OCI-LY1 (cell line): ENCODE data around the gene AGAP3.

Source experiments
- H2AFZ ChIP-seq: fragments of 200-600 bp; sonication (generic), shearing (Covaris generic); 2 replicates; pipeline ENCODE4 v1.6.0; 2014; ENCODE audit warnings: antibody characterized with exemption, mild to moderate bottlenecking, low read length
- H3F3A ChIP-seq: fragments of 200-600 bp; sonication (generic), shearing (Covaris generic); 2 replicates; pipeline ENCODE4 v1.6.0; 2014; ENCODE audit warnings: mild to moderate bottlenecking, antibody characterized with exemption, low read length, moderate library complexity; ENCODE audit not compliant: insufficient read depth
- H3K27ac ChIP-seq: fragments of 200-600 bp; sonication (generic); 2 replicates; pipeline ENCODE4 v1.5.1; 2014; ENCODE audit warnings: low read length, mixed run types, mild to moderate bottlenecking, low read depth; ENCODE audit not compliant: poor library complexity, severe bottlenecking
- H3K27me3 ChIP-seq: fragments of 200-600 bp; sonication (generic); 2 replicates; pipeline ENCODE4 v1.6.0; 2014; ENCODE audit warnings: antibody characterized with exemption, mild to moderate bottlenecking, low read length, moderate library complexity; ENCODE audit not compliant: insufficient read depth
- H3K36me3 ChIP-seq: fragments of 200-600 bp; sonication (generic); 2 replicates; pipeline ENCODE4 v1.6.1; 2014; ENCODE audit warnings: mild to moderate bottlenecking, antibody characterized with exemption, low read length, moderate library complexity, mixed read lengths; ENCODE audit not compliant: insufficient read depth
- H3K4me1 ChIP-seq: fragments of 200-600 bp; sonication (generic); 2 replicates; pipeline ENCODE4 v1.5.1; 2014; ENCODE audit warnings: mild to moderate bottlenecking, low read length, moderate library complexity; ENCODE audit not compliant: insufficient read depth, severe bottlenecking
- H3K4me2 ChIP-seq: fragments of 200-600 bp; sonication (generic), shearing (Covaris generic); 2 replicates; pipeline ENCODE4 v1.6.1; 2014; ENCODE audit warnings: low read length
- H3K4me3 ChIP-seq: fragments of 200-600 bp; sonication (generic); 2 replicates; pipeline ENCODE4 v1.5.1; 2014; ENCODE audit warnings: low read length, low read depth, mild to moderate bottlenecking, mixed read lengths; ENCODE audit not compliant: poor library complexity, severe bottlenecking
- H3K79me2 ChIP-seq: fragments of 200-600 bp; shearing (Covaris generic); 2 replicates; pipeline ENCODE4 v1.6.1; 2016; ENCODE audit warnings: mixed run types, low read length, mixed read lengths; ENCODE audit not compliant: insufficient read depth
- H3K9ac ChIP-seq: fragments of 200-600 bp; sonication (generic), shearing (Covaris generic); 2 replicates; pipeline ENCODE4 v1.6.1; 2014; ENCODE audit warnings: mild to moderate bottlenecking, low read length, mixed read lengths
- H3K9me2 ChIP-seq: fragments of 200-600 bp; sonication (generic), shearing (Covaris generic); 2 replicates; pipeline ENCODE4 v1.6.1; 2014; ENCODE audit warnings: low read depth, mild to moderate bottlenecking, low read length, mixed read lengths
- H3K9me3 ChIP-seq: fragments of 200-600 bp; shearing (Covaris generic); 2 replicates; pipeline ENCODE4 v1.6.1; 2014; ENCODE audit warnings: low read length, mixed read lengths
- H4K20me1 ChIP-seq: fragments of 200-600 bp; sonication (generic), shearing (Covaris generic); 2 replicates; pipeline ENCODE4 v1.6.0; 2016; ENCODE audit warnings: mild to moderate bottlenecking, low read length; ENCODE audit not compliant: insufficient read depth
- CTCF ChIP-seq: fragments of 200-600 bp; sonication (generic), shearing (Covaris generic); IDR thresholded peaks from 2 replicates; pipeline ENCODE4 v1.5.1; 2017; ENCODE audit warnings: mild to moderate bottlenecking, antibody characterized with exemption, low read length, moderate library complexity, mixed read lengths
- EZH2 ChIP-seq: fragments of 200-600 bp; sonication (generic), shearing (Covaris generic); IDR thresholded peaks from 2 replicates; pipeline ENCODE4 v1.8.0; 2017; ENCODE audit warnings: borderline replicate concordance, mixed run types, mild to moderate bottlenecking, antibody characterized with exemption, low read length, moderate library complexity, mixed read lengths

The AGAP3 gene

GRCh38 chr7:151091988-151092387, 5.7 kb downstream of the AGAP3 start:
- Histone ChIP-seq H3K27me3 (peaks cover 11% of the 10 kb centered on the region), H3K27ac (no peak overlapping the region), H3K36me3 (no peaks in the 10 kb centered on the region), H3K4me2 (no peak overlapping the region), H4K20me1 (no peaks in the 10 kb centered on the region), H3K9me2 (no peaks in the 10 kb centered on the region), H2AFZ (no peak overlapping the region), H3K9me3 (no peaks in the 10 kb centered on the region), H3K79me2 (no peaks in the 10 kb centered on the region), H3K9ac (no peak overlapping the region), H3F3A (no peaks in the 10 kb centered on the region; the same call in 1 of the 2 replicates), H3K4me3 (no peak overlapping the region), H3K4me1 (peaks cover 13% of the 10 kb centered on the region)
- TF ChIP-seq EZH2 (no peak), CTCF (no peak)

GRCh38 chr7:151093748-151094147, 7.5 kb downstream of the AGAP3 start:
- no peak overlapping the region for H3K4me2 ChIP-seq
- no peaks in the 10 kb centered on the region; the same call in 1 of the 2 replicates for H3K27me3 ChIP-seq
- no peaks in the 10 kb centered on the region for H3K36me3 ChIP-seq
- no peaks in the 10 kb centered on the region for H4K20me1 ChIP-seq
- no peaks in the 10 kb centered on the region for H3K9me2 ChIP-seq
- no peaks in the 10 kb centered on the region for H3F3A ChIP-seq
- no peak overlapping the region for H3K4me3 ChIP-seq
- H3K9me3 ChIP-seq: no peaks in the 10 kb centered on the region
- TF ChIP-seq CTCF (no peak), EZH2 (no peak)
- no peak overlapping the region for H3K9ac ChIP-seq
- no peak overlapping the region for H2AFZ ChIP-seq
- H3K4me1 ChIP-seq: peaks cover 7% of the 10 kb centered on the region
- H3K79me2 ChIP-seq: no peaks in the 10 kb centered on the region
- H3K27ac ChIP-seq: no peak overlapping the region

GRCh38 chr7:151094675-151095074, 8.4 kb downstream of the AGAP3 start:
- Histone ChIP-seq H3K9ac (no peak overlapping the region), H4K20me1 (no peaks in the 10 kb centered on the region)
- TF ChIP-seq EZH2: no peak
- TF ChIP-seq CTCF: no peak

More at GRCh38 chr7:151094675-151095074, 8.4 kb downstream of the AGAP3 start:
- no peak overlapping the region for H3K4me3 ChIP-seq
- H3K36me3 ChIP-seq: no peaks in the 10 kb centered on the region
- H3K27me3 ChIP-seq: no peaks in the 10 kb centered on the region; the same call in 1 of the 2 replicates
- H3K79me2 ChIP-seq: no peaks in the 10 kb centered on the region
- H3K4me2 ChIP-seq: no peak overlapping the region
- H3K4me1 ChIP-seq: peaks cover 7% of the 10 kb centered on the region
- H3K9me3 ChIP-seq: no peaks in the 10 kb centered on the region
- H3K27ac ChIP-seq: no peak overlapping the region
- H3F3A ChIP-seq: no peaks in the 10 kb centered on the region
- H2AFZ ChIP-seq: no peak overlapping the region
- H3K9me2 ChIP-seq: no peaks in the 10 kb centered on the region
